ENCODE data around the gene PSMD12. TPM values are rescaled to one million over a fixed set of nuclear protein-coding genes. Genes with fewer than 3 reads are reported as not detected.

PSMD12 gene
- total RNA-seq, 1 experiment from 2014 or later: 60.0 TPM

- H3K4me3 ChIP-seq (ENCODE audit: low read length): peak overlapping the region; percentile 46
- H2AFZ ChIP-seq (ENCODE audit: low read length): peak overlapping the region; percentile 75
- H3K9ac ChIP-seq (ENCODE audit: low read length): peak overlapping the region; percentile 12; the same call in 1 of the 2 replicates
- H3K27me3 ChIP-seq (ENCODE audit: low read length): no peaks in the 10 kb centered on the region
- CTCF ChIA-PET: interaction anchor here (0.6 to 3.5 kb wide), 10 partner anchors 15 to 234 kb away, joined by 3 to 15 read pairs (median 4); no protein-coding TSS in a partner anchor
- H3K27ac ChIP-seq (ENCODE audit: low read length): peak overlapping the region; percentile 15
- H3K4me2 ChIP-seq (ENCODE audit: low read length): peak overlapping the region; percentile 81
- ATAC-seq (peak; percentile 33), DNase-seq (peak; percentile 94)
- intact Hi-C loops (cut with micrococcal nuclease): loop anchor here (1.0 to 10.0 kb wide), 6 partner anchors 14 to 660 kb away; no protein-coding TSS in a partner anchor
- BruUV-seq (replicated peaks): no TSS peak
- H3K79me2 ChIP-seq (ENCODE audit: low read length): peaks cover 15% of the 10 kb centered on the region
- H4K20me1 ChIP-seq (ENCODE audit: low read length): 0 out of 2 replicates have a peak, but pooled peaks cover 4% of the 10 kb centered on the region
- H3F3A ChIP-seq (ENCODE audit: low read length, unreplicated experiment): no peaks in the 10 kb centered on the region
- POLR2A ChIA-PET (ENCODE audit: unreplicated experiment): no interaction called here
- H3K9me2 ChIP-seq (replicated peaks; ENCODE audit: low read length): no peaks in the 10 kb centered on the region
- no peaks in the 10 kb centered on the region for H3K9me3 ChIP-seq (ENCODE audit: low read length)
- H3K4me1 ChIP-seq (ENCODE audit: insufficient read depth, low read length): peaks cover 44% of the 10 kb centered on the region
- TF ChIP-seq EZH2phosphoT487 (IDR thresholded peaks at IDR 0.05; ENCODE audit: borderline replicate concordance, low read length): no peak
- TF ChIP-seq CTCF (conservative IDR thresholded peaks at IDR 0.05; ENCODE audit: low read depth, low read length): peak; percentile 99
- H3K36me3 ChIP-seq (ENCODE audit: low read depth, low read length): no peaks in the 10 kb centered on the region
These were observed 8.1 kb upstream of the PSMD12 start for GRCh38 chr17:67374329-67375053.

- BruUV-seq (replicated peaks): no TSS peak
- peak overlapping the region; percentile 19 for H3K4me2 ChIP-seq (ENCODE audit: low read length)
- no peak overlapping the region for H3K4me3 ChIP-seq (ENCODE audit: low read length)
- H4K20me1 ChIP-seq (ENCODE audit: low read length): no peaks in the 10 kb centered on the region
- H3K36me3 ChIP-seq (ENCODE audit: low read depth, low read length): no peaks in the 10 kb centered on the region
- no peaks in the 10 kb centered on the region for H3K9me3 ChIP-seq (ENCODE audit: low read length)
- no peak overlapping the region for H2AFZ ChIP-seq (ENCODE audit: low read length)
- H3K9me2 ChIP-seq (replicated peaks; ENCODE audit: low read length): no peaks in the 10 kb centered on the region
- peak overlapping the region; percentile 81 for H3K27ac ChIP-seq (ENCODE audit: low read length)
- ATAC-seq (peak; percentile 38), DNase-seq (peak; percentile 90)
- H3K27me3 ChIP-seq (ENCODE audit: low read length): no peaks in the 10 kb centered on the region
- POLR2A ChIA-PET (ENCODE audit: unreplicated experiment): interaction anchor here (0.5 to 0.6 kb wide), 2 partner anchors 11 to 313 kb away, joined by 3 read pairs; no protein-coding TSS in a partner anchor
- intact Hi-C loops (cut with micrococcal nuclease): loop anchor here (10.0 kb wide), 1 partner anchor 658 kb away; no protein-coding TSS in a partner anchor
- no peaks in the 10 kb centered on the region for H3F3A ChIP-seq (ENCODE audit: low read length, unreplicated experiment)
- H3K9ac ChIP-seq (ENCODE audit: low read length): peak overlapping the region; percentile 44
- CTCF ChIA-PET: interaction anchor here (0.6 to 1.7 kb wide), 3 partner anchors 103 to 317 kb away, joined by 3 to 5 read pairs (median 3); no protein-coding TSS in a partner anchor
- TF ChIP-seq EZH2 (IDR thresholded peaks at IDR 0.05; ENCODE audit: low read length, unreplicated experiment) (no peak), EZH2phosphoT487 (IDR thresholded peaks at IDR 0.05; ENCODE audit: borderline replicate concordance, low read length) (no peak), CTCF (conservative IDR thresholded peaks at IDR 0.05; ENCODE audit: low read depth, low read length) (no peak)
- peaks cover 4% of the 10 kb centered on the region; the same call in 1 of the 2 replicates for H3K79me2 ChIP-seq (ENCODE audit: low read length)
- H3K4me1 ChIP-seq (ENCODE audit: insufficient read depth, low read length): peaks cover 39% of the 10 kb centered on the region
These were observed 6.4 kb upstream of the PSMD12 start for GRCh38 chr17:67372751-67373150.

All from PC-3 (cell line).